ENCODE data around the gene PCNX4.

DNA sequence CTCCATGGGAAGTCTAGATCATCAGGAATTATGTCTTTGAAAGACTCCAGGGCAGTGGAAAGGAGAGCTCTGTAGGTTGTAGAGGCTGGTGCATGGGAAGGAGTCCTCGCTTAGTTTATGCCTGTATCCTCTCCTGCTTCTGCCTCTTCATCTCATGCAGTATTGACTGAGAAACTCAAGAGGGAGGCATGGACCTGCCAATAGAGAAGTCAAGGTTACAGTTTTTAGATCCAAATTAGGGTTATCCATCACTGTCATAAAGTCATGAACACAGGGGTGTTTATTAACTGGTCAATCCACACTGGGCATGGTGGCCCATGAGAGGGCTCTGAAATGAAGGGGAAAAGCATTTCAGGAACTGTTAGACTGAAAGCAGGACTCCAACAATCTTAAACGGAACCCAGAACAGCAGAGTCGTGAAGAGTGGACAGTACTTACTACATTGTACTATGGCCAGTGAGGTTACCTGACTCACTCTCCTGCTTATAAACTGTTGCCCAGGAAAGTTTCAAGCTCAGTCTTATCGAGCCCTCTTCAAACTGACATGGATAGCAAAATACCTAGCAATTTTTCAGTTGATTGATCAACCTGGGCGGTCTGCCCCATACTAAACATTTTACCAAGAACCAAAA lies 103.6 kb downstream of the PCNX4 start:
- TF ChIP-seq, protein P1, sequence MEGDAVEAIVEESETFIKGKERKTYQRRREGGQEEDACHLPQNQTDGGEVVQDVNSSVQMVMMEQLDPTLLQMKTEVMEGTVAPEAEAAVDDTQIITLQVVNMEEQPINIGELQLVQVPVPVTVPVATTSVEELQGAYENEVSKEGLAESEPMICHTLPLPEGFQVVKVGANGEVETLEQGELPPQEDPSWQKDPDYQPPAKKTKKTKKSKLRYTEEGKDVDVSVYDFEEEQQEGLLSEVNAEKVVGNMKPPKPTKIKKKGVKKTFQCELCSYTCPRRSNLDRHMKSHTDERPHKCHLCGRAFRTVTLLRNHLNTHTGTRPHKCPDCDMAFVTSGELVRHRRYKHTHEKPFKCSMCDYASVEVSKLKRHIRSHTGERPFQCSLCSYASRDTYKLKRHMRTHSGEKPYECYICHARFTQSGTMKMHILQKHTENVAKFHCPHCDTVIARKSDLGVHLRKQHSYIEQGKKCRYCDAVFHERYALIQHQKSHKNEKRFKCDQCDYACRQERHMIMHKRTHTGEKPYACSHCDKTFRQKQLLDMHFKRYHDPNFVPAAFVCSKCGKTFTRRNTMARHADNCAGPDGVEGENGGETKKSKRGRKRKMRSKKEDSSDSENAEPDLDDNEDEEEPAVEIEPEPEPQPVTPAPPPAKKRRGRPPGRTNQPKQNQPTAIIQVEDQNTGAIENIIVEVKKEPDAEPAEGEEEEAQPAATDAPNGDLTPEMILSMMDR (conservative IDR thresholded peaks at IDR 0.05; ENCODE audit: low read depth in 2 of 2) = peak; percentile 56 to 77
- TF ChIP-seq POLR2AphosphoS5 (IDR thresholded peaks at IDR 0.05; ENCODE audit: low read depth) = no peak
- TF ChIP-seq, protein P2, sequence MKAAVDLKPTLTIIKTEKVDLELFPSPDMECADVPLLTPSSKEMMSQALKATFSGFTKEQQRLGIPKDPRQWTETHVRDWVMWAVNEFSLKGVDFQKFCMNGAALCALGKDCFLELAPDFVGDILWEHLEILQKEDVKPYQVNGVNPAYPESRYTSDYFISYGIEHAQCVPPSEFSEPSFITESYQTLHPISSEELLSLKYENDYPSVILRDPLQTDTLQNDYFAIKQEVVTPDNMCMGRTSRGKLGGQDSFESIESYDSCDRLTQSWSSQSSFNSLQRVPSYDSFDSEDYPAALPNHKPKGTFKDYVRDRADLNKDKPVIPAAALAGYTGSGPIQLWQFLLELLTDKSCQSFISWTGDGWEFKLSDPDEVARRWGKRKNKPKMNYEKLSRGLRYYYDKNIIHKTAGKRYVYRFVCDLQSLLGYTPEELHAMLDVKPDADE (IDR thresholded peaks at IDR 0.05) = no peak
